H1 (cell line): ENCODE results near the gene KCTD16. TPM values are rescaled to one million over a fixed set of nuclear protein-coding genes. Genes with fewer than 3 reads are reported as not detected.

Source experiments
- ASH2L ChIP-seq: fragments of 200-600, 300-600 bp; sonication (generic); IDR thresholded peaks from one replicate; pipeline ENCODE4 v1.7.1; 2017; ENCODE audit warnings: low read length
- CBX5 ChIP-seq: fragments of 300-800, 300-1000 bp; sonication (generic); IDR thresholded peaks from 2 replicates; pipeline ENCODE4 v1.7.1; 2016; ENCODE audit warnings: antibody characterized with exemption, low read length, low read depth
- CBX8 ChIP-seq: fragments of 300-800, 300-1000 bp; sonication (generic); IDR thresholded peaks from 2 replicates; pipeline ENCODE4 v1.7.1; 2016; ENCODE audit warnings: low read depth, low read length, borderline replicate concordance
- EP300 ChIP-seq, 2 experiments: IDR thresholded peaks; 1 replicate in 1 of 2; 2 replicates in 1 of 2; pipeline ENCODE4 v1.6.1; 2011 to 2012; ENCODE audit warnings: low read depth in 2 of 2, low read length in 2 of 2, mild to moderate bottlenecking in 2 of 2, borderline replicate concordance in 1 of 2, inconsistent platforms in 1 of 2, moderate library complexity in 1 of 2
- JUND ChIP-seq: IDR thresholded peaks from 2 replicates; pipeline ENCODE4 v1.6.1; 2011; ENCODE audit warnings: mild to moderate bottlenecking, improper control_type of control experiment, low read length
- PHF8 ChIP-seq: fragments of 200-600 bp; sonication (generic); conservative IDR thresholded peaks from 2 replicates; pipeline ENCODE4 v1.7.1; 2012; ENCODE audit warnings: low read depth, mild to moderate bottlenecking, inconsistent platforms, low read length, moderate library complexity
- RBBP5 ChIP-seq: IDR thresholded peaks from 2 replicates; pipeline ENCODE4 v1.7.1; 2012; ENCODE audit warnings: low read depth, mild to moderate bottlenecking, inconsistent platforms, low read length, moderate library complexity, borderline replicate concordance
- RNF2 ChIP-seq: fragments of 200-900, 300-1000 bp; sonication (generic); IDR thresholded peaks from 2 replicates; pipeline ENCODE4 v1.7.1; 2016; ENCODE audit warnings: borderline replicate concordance, low read depth, mild to moderate bottlenecking, antibody characterized with exemption, low read length; ENCODE audit not compliant: poor library complexity, severe bottlenecking; ENCODE audit errors: missing control alignments
- SIRT6 ChIP-seq: IDR thresholded peaks from one replicate; pipeline ENCODE4 v1.7.1; 2012; ENCODE audit warnings: low read length, inconsistent platforms
- SIX5 ChIP-seq: IDR thresholded peaks from 2 replicates; pipeline ENCODE4 v1.6.1; 2011; ENCODE audit warnings: mild to moderate bottlenecking, low read depth, low read length
- SP2 ChIP-seq: IDR thresholded peaks from 2 replicates; pipeline ENCODE4 v1.6.1; 2012; ENCODE audit warnings: mild to moderate bottlenecking, low read length, inconsistent platforms
- TAF1 ChIP-seq: IDR thresholded peaks from 2 replicates; pipeline ENCODE4 v1.6.1; 2011; ENCODE audit warnings: mild to moderate bottlenecking, low read depth, low read length
- TAF7 ChIP-seq: optimal IDR thresholded peaks from 2 replicates; pipeline ENCODE3; 2011; ENCODE audit warnings: low read depth, mild to moderate bottlenecking, inconsistent platforms, low read length, moderate library complexity, borderline replicate concordance
- TCF12 ChIP-seq: IDR thresholded peaks from 2 replicates; pipeline ENCODE4 v1.6.1; 2011; ENCODE audit warnings: low read depth, mild to moderate bottlenecking, low read length
- ZNF274 ChIP-seq: IDR thresholded peaks from 2 replicates; pipeline ENCODE4 v1.7.0; 2012; ENCODE audit warnings: low read length, borderline replicate concordance; ENCODE audit errors: extremely low read depth
- polyA plus RNA-seq, 7 experiments: library from polyadenylated mRNA; depleted of rRNA in 3 of 7; stranded (reverse) in 5 of 7; unstranded in 2 of 7; fragments of >200 nt in 5 of 7; fragments of 200-250 nt in 2 of 7; gene quantifications; 1 replicate in 5 of 7; 2 replicates in 1 of 7; 4 replicates in 1 of 7; pipeline versions ENCODE4 v1.2.1 to v1.2.3, GENCODE V29; 2011 to 2013; ENCODE audit warnings: missing spikeins in 2 of 7, mixed read lengths in 2 of 7
- total RNA-seq: library from RNA; stranded (reverse); fragmentation: NEBNext Ultra II Directional; extraction: Animal tissue kit (Norgen Biotek cat#: 25700); gene quantifications from 2 replicates; pipeline ENCODE4 v1.2.1, GENCODE V29; 2021

Gene KCTD16
- total and polyA plus RNA-seq, 2 of the 8 experiments (the other 6 are each of a cell fraction or from before 2014, with no cell fraction given): 0.03 to 0.24 TPM

DNA sequence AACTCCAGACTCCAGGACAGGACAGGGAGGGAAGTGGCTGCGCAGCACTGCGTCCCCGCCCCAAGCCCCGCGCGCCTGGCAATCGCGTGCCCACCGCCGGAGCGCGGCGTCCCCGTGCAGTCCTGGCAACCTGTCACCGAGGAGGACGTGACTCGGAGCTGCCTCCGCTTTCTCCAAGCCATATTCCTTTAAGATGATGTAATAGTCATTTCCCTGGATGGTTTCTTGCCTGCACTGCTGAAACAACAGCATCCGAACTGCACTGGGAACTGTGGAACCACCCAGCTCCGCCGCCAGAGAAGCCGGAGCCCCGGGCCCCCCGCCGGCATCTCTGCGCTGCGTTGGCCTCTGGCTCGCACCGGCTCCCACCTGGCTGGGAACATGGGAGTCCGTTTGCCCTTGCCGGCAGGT lies 34.5 kb downstream of the KCTD16 start (continued):
- TF ChIP-seq RBBP5: no peak
- no peak for TF ChIP-seq CBX5
- TF ChIP-seq TCF12: no peak
- TF ChIP-seq PHF8: no peak
- no peak for TF ChIP-seq RNF2
- no peak for TF ChIP-seq TAF7
- TF ChIP-seq JUND: no peak
- TF ChIP-seq TAF1: peak; percentile 22; the same call in 1 of the 2 replicates
- TF ChIP-seq SIRT6: no peak
- TF ChIP-seq SIX5: no peak
- TF ChIP-seq CBX8: no peak
- peak; percentile 61 for TF ChIP-seq ASH2L
- no peak for TF ChIP-seq ZNF274
- no peak for TF ChIP-seq SP2
- TF ChIP-seq EP300 (IDR thresholded peaks at IDR 0.05; ENCODE audit: borderline replicate concordance in 1 of 2, low read depth in 2 of 2, low read length in 2 of 2): no peak
